HG02610 (cell line): ENCODE data around the gene PLXNA4.

Experiments
- ATAC-seq: cut with Tn5 transposase; IDR thresholded peaks from one replicate; pipeline ENCODE4 v1.9.1; 2021; ENCODE audit warnings: mild to moderate bottlenecking, moderate library complexity; ENCODE audit not compliant: unreplicated experiment

The PLXNA4 gene

DNA sequence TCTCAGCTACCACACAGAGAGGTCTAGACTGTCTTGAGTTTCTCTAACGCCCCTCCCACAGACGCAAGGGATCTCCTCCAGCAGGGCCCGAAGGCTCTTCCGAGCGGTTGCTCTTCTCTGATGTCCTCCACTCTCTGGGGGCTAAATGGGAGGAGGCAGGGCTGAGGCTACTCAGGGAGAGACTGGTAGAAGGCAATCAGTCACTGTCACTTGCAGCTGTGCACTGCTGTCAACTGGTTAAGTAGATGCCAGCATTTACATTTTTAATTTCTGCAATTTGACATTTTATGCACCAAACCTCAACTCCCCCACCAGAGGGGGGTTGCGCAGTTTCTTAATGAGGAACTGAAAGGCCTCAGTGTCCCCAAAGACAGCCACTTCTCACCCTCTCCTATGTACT lies 442.8 kb downstream of the PLXNA4 start:
- no peak for ATAC-seq

GRCh38 chr7:132131196-132131595 lies 445.1 kb downstream of the PLXNA4 start:
- ATAC-seq, result no peak

GRCh38 chr7:132130497-132130896 lies 445.8 kb downstream of the PLXNA4 start:
- no peak for ATAC-seq

GRCh38 chr7:132125872-132126595 lies 450.2 kb downstream of the PLXNA4 start:
- ATAC-seq, result no peak

- ATAC-seq, result no peak
Measured at GRCh38 chr7:132125096-132125495, 451.2 kb downstream of the PLXNA4 start.

DNA sequence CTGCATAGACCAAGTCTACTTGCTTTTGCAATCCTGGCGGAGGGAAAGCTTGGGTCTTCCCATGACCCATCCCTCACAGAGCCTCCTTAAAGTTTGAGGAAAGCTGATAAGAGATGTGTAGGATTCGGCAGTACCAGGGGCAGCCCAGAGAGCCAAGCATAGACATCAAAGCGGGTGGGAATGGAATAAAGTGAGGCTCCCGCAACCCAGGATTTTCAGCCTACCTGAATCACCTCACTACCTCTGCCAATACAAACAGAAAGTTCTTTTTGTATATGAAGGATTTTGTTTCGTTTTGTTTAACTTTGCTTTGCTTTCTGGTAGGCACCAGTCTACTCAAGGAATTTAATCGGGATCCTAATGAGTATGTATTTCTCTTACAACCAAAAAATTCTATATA lies 451.7 kb downstream of the PLXNA4 start:
- no peak for ATAC-seq

GRCh38 chr7:132123773-132124172 lies 452.5 kb downstream of the PLXNA4 start:
- no peak for ATAC-seq

DNA sequence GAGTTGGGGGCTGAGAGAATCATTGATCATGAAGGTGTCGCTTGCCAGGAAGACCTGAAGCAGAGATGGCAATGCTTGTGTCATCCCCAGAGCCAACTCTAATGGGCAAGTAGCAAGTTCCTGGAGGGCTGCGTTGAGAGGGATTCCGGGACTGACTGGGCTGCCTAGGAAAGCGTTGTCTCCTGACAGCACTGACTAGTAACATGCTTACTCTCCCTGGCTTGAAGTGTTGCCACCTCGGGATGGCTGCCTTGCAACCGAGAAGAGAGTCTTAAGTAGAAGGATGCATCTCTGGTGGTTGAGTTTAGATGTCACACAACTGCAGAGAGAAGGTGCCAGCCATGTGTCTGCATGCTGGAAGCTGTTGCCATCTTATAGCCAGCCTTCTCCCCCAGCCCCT lies 453.4 kb downstream of the PLXNA4 start:
- no peak for ATAC-seq

DNA sequence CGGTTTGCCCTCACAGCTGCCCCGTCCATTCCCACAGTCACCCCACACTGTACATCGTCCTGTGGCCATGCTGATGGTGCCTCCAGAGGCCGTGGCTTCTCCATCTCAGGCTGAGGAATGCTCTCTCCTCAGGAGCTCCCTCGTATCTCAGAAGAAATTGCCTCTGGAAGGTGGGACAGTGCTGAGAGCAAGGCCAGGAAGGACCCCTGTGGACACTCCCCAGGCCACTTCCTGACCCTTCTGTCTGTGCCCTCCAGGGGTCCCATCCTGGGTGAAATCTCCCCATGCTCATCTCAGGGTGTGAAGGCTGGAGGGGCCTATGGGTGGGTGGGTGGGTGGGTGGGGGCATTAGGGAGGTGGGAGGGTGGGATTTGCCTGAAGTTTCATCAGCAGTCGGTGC lies 454.3 kb downstream of the PLXNA4 start:
- ATAC-seq, result no peak

DNA sequence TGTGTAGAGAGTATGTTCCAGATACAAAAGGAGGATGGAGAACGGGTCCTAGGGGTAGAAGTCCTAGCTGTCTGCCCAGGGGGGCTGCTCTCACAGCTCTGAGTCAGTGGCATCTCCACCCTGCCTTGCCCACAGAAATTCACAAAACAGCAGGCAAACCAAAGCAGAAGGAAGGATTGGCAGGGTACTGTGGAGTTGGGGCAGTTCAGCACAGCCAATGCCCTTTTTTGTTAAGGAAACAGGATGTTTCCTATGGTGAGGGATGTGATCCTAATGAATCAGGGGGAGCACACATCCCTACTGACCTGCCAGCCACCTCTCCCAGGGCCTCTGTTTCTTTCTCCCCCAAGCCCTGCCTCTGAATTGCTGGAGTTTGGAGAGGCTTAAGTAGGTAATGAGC lies 457.6 kb downstream of the PLXNA4 start:
- no peak for ATAC-seq

GRCh38 chr7:132117636-132118035 lies 458.6 kb downstream of the PLXNA4 start:
- no peak for ATAC-seq

DNA sequence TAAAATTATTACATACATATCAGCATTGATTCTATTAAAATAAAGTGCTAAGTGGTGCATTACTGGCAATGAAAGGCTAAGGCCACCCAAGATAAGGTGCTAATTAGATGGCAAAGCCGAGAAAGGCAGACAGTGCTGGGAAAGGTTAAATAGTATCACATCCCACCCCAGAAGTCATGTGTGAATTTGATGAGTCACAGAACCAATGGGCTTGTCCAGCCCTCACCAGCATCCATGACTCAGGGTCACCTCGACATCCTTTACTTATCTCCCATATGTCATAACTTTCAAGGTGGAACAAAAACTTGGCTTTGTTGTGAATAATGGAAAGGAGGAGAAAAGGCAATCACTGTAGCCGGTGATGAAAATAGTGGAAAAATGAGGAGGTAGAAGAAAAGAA lies 459.1 kb downstream of the PLXNA4 start:
- no peak for ATAC-seq

GRCh38 chr7:132116369-132116768 lies 459.9 kb downstream of the PLXNA4 start:
- ATAC-seq, result no peak

GRCh38 chr7:132115758-132116157 lies 460.5 kb downstream of the PLXNA4 start:
- no peak for ATAC-seq

- no peak for ATAC-seq
Measured at GRCh38 chr7:132115028-132115427, 461.2 kb downstream of the PLXNA4 start.

DNA sequence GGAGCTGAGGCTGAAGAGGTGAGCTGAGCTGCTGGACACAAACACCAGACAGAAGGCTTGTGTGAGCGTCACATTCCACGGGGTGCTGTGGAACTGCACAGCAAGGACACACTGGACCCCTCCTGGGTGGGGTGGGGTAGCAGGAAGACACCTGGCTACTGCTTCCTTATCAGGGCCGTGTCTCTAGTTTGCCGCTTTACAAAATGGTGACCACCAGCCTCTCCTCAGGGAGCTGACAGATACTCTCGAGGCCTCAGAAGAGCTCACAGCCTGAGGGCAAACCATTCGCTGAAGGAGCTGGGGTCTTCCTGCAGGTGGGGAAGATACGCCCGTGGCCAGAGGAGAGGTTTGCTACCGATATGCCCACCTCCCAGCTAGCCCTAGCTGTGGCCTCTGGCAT lies 461.9 kb downstream of the PLXNA4 start:
- no peak for ATAC-seq

DNA sequence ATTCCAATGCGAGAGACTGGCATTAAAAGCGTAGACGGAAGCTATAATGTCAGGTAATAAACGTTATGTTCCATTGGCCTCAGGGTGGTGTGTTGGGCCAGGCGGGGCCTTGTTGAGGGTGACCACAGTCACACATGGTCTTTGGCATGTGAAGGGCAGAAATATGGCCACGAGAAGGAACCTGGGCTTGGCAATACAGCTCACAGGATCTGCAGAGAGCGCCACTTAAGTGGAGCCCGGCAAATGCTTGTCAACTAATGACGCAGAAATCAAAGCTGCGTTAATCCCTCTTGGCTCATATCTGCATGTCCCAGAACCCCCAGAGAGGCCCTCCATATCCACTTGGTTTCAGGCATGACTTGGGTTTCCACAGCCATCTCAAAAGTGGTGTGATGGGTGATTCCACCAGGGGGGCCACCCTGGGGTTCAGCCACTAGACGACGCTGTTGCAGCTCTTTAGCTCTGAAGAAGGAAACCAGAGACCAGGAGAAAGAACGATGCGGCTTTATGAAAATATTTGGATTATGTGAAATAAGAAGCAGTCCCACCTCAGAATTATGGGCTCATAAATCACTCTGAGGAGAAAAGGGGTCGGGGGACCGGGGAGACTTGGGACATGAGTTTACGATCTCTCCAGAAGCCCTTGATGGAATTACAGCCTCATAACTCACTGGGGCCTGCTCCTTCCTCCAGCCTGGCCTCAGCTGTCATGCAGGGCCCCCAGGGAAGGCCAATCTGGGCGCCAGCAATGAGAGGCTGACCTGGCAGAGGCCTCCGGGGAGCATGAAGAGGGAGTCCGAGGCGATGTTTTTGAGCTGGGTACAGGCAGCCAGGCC lies 462.5 kb downstream of the PLXNA4 start:
- no peak for ATAC-seq

- ATAC-seq, result no peak
Measured at GRCh38 chr7:132112657-132113056, 463.6 kb downstream of the PLXNA4 start.

- no peak for ATAC-seq
Measured at GRCh38 chr7:132112106-132112505, 464.2 kb downstream of the PLXNA4 start.

DNA sequence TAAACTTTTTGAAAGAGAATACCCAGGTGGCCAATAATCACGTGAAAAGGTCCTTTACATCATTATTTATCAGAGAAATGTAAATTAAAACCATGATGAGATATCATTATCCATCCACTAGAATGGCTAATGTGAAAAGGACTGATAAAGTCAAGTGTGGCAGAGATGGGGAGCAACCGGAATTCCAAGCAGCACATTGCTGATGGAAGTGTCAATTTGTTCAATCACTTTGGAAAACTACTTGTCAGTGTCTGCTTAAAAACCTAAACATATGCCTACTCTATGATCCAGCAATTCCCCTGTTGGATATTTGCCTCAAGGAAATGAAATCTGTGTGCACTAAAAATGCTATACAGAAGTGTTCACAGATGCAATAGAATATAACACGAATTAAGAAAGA lies 465.6 kb downstream of the PLXNA4 start:
- no peak for ATAC-seq

GRCh38 chr7:132109769-132110168 lies 466.5 kb downstream of the PLXNA4 start:
- no peak for ATAC-seq

DNA sequence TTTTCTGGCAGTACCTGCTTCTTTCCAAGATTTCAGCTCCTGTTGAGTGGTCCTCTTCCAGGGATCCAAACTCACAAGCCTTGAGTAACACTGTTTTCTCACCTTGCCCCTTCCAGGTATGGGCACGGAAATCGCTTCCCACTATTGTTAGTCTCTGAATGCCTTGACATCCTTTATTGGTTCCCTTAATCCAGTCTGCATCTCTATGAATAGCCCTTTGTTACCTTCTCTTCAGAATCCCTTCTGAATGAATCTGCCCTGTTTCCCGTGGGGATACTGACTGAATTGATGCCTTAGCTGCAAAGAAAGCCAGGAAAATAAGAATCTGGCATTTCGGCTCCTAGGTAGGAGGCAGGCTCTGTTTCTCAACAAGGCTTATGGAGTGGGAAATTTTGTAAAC lies 467.7 kb downstream of the PLXNA4 start:
- ATAC-seq, result no peak
